ENCODE measurements around the gene MRPL30.

- TF ChIP-seq MLX (CRISPR knock-in tag; IDR thresholded peaks at IDR 0.05) (no peak), E2F4 (CRISPR knock-in tag; IDR thresholded peaks at IDR 0.05; ENCODE audit: borderline replicate concordance, low read depth) (no peak), CTCF (IDR thresholded peaks at IDR 0.05) (no peak), NR2C2 (CRISPR knock-in tag; IDR thresholded peaks at IDR 0.05) (no peak)
Observed at GRCh38 chr2:99216096-99216495, 35.1 kb downstream of the MRPL30 start.
